Measurements from ENCODE around the gene MYH7. TPM values are rescaled to one million over a fixed set of nuclear protein-coding genes. Genes with fewer than 3 reads are reported as not detected.

Gene MYH7
- polyA plus RNA-seq, 1 of the 3 experiments (the other 2 are of a cell fraction), result not detected

DNA sequence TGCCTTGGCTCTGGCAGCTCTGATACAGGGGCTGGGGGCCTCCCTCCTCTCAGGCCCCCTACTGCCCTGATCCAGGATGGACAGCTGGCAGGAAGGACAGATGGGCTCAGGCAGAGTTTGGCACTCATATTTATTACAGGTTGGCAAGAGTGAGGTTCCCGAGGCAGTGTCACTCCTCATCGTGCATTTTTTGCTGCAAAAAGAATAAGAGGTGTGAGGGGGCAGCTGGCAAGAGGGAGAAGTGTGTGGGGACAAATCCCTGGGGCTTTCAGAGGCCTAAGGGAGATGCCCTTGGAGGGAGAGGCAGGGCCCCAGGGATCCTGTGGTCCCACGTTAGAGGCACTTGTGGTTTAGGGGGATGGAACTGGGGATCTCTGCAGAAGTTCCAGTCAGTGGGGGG, 53.6 kb downstream of the MYH7 start (continued):
- TF ChIP-seq, protein P1, sequence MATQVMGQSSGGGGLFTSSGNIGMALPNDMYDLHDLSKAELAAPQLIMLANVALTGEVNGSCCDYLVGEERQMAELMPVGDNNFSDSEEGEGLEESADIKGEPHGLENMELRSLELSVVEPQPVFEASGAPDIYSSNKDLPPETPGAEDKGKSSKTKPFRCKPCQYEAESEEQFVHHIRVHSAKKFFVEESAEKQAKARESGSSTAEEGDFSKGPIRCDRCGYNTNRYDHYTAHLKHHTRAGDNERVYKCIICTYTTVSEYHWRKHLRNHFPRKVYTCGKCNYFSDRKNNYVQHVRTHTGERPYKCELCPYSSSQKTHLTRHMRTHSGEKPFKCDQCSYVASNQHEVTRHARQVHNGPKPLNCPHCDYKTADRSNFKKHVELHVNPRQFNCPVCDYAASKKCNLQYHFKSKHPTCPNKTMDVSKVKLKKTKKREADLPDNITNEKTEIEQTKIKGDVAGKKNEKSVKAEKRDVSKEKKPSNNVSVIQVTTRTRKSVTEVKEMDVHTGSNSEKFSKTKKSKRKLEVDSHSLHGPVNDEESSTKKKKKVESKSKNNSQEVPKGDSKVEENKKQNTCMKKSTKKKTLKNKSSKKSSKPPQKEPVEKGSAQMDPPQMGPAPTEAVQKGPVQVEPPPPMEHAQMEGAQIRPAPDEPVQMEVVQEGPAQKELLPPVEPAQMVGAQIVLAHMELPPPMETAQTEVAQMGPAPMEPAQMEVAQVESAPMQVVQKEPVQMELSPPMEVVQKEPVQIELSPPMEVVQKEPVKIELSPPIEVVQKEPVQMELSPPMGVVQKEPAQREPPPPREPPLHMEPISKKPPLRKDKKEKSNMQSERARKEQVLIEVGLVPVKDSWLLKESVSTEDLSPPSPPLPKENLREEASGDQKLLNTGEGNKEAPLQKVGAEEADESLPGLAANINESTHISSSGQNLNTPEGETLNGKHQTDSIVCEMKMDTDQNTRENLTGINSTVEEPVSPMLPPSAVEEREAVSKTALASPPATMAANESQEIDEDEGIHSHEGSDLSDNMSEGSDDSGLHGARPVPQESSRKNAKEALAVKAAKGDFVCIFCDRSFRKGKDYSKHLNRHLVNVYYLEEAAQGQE (IDR thresholded peaks at IDR 0.05; ENCODE audit: low read depth, low read length), result no peak
- TF ChIP-seq TCF12 (IDR thresholded peaks at IDR 0.05), result no peak

DNA sequence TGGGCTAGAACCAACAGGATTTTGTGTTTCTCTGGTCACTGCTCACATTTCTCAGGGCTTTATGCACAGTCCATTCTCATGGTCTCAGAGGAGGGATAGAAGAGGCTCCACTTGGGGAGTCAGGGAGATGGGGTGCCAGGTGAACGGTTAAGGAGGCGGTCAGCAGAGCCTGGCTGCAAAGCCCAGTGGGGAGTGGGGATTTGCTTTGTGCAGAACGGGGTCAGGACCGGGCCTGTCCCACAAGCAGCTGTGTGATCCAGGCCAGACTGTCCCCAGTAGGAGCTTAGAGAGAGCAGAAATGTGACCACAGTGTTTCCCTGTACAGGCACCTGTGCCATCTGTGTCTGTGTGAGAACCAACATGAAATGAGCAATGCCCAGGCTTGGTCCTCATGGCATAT, 54.5 kb downstream of the MYH7 start:
- H3K36me3 ChIP-seq (replicated peaks in 1 of 2; ENCODE audit: control insufficient read depth in 1 of 2, insufficient read depth in 2 of 2, low read length in 1 of 2), result no peaks in the 10 kb centered on the region
- DNase-seq, result no peak
- no peak overlapping the region for H3K4me2 ChIP-seq
- H3K9ac ChIP-seq, result no peak overlapping the region
- H3K9me3 ChIP-seq, result no peaks in the 10 kb centered on the region
- peaks cover 0 to 3% of the 10 kb centered on the region in 2 experiments; a peak in 1 of 4 replicates for H3K4me1 ChIP-seq (ENCODE audit: control insufficient read depth in 1 of 2, insufficient read depth in 2 of 2, low read depth in 1 of 2, low read length in 1 of 2)
- CTCF ChIA-PET, result interaction anchor here (0.8 to 8.2 kb wide), 19 partner anchors 9 to 124 kb away, joined by 3 to 179 read pairs (median 5); partner anchors contain the start of genes EFS, PABPN1 and SLC22A17
- H3F3A ChIP-seq (replicated peaks; ENCODE audit: insufficient read depth), result no peaks in the 10 kb centered on the region
- WGBS (ENCODE audit: low lambda C conversion rate), result 32% methylated on average over 3 of the region's 4 CpGs
- no peaks in the 10 kb centered on the region for H3K9me2 ChIP-seq
- H3K79me2 ChIP-seq (ENCODE audit: insufficient read depth), result no peaks in the 10 kb centered on the region
- POLR2A ChIA-PET, result no interaction called here
- TF ChIP-seq RAD21 (IDR thresholded peaks at IDR 0.05; ENCODE audit: low read length), result no peak
- TF ChIP-seq EP300 (IDR thresholded peaks at IDR 0.05; ENCODE audit: borderline replicate concordance in 1 of 2, low read depth in 1 of 2, low read length in 1 of 2), result no peak
- TF ChIP-seq, protein P1 (IDR thresholded peaks at IDR 0.05; ENCODE audit: low read depth, low read length), result no peak
- TF ChIP-seq FOXJ3 (CRISPR knock-in tag; IDR thresholded peaks at IDR 0.05), result no peak
- TF ChIP-seq, protein P2, sequence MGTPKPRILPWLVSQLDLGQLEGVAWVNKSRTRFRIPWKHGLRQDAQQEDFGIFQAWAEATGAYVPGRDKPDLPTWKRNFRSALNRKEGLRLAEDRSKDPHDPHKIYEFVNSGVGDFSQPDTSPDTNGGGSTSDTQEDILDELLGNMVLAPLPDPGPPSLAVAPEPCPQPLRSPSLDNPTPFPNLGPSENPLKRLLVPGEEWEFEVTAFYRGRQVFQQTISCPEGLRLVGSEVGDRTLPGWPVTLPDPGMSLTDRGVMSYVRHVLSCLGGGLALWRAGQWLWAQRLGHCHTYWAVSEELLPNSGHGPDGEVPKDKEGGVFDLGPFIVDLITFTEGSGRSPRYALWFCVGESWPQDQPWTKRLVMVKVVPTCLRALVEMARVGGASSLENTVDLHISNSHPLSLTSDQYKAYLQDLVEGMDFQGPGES (IDR thresholded peaks at IDR 0.05; ENCODE audit: low read depth, low read length), result no peak
- TF ChIP-seq SIN3A (IDR thresholded peaks at IDR 0.05; ENCODE audit: borderline replicate concordance, low read depth, low read length), result no peak
- no peak for TF ChIP-seq MXI1 (IDR thresholded peaks at IDR 0.05; ENCODE audit: low read depth, low read length)
- TF ChIP-seq POLR2AphosphoS5 (IDR thresholded peaks at IDR 0.05; ENCODE audit: low read depth, low read length), result no peak
- TF ChIP-seq, protein P3, sequence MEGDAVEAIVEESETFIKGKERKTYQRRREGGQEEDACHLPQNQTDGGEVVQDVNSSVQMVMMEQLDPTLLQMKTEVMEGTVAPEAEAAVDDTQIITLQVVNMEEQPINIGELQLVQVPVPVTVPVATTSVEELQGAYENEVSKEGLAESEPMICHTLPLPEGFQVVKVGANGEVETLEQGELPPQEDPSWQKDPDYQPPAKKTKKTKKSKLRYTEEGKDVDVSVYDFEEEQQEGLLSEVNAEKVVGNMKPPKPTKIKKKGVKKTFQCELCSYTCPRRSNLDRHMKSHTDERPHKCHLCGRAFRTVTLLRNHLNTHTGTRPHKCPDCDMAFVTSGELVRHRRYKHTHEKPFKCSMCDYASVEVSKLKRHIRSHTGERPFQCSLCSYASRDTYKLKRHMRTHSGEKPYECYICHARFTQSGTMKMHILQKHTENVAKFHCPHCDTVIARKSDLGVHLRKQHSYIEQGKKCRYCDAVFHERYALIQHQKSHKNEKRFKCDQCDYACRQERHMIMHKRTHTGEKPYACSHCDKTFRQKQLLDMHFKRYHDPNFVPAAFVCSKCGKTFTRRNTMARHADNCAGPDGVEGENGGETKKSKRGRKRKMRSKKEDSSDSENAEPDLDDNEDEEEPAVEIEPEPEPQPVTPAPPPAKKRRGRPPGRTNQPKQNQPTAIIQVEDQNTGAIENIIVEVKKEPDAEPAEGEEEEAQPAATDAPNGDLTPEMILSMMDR (IDR thresholded peaks at IDR 0.05), result no peak
- TF ChIP-seq TAF1 (IDR thresholded peaks at IDR 0.05; ENCODE audit: borderline replicate concordance, low read depth, low read length), result no peak
- TF ChIP-seq ELF1 (IDR thresholded peaks at IDR 0.05), result no peak
- no peak for TF ChIP-seq FOXM1 (IDR thresholded peaks at IDR 0.05; ENCODE audit: low read depth)
- TF ChIP-seq, protein P4, sequence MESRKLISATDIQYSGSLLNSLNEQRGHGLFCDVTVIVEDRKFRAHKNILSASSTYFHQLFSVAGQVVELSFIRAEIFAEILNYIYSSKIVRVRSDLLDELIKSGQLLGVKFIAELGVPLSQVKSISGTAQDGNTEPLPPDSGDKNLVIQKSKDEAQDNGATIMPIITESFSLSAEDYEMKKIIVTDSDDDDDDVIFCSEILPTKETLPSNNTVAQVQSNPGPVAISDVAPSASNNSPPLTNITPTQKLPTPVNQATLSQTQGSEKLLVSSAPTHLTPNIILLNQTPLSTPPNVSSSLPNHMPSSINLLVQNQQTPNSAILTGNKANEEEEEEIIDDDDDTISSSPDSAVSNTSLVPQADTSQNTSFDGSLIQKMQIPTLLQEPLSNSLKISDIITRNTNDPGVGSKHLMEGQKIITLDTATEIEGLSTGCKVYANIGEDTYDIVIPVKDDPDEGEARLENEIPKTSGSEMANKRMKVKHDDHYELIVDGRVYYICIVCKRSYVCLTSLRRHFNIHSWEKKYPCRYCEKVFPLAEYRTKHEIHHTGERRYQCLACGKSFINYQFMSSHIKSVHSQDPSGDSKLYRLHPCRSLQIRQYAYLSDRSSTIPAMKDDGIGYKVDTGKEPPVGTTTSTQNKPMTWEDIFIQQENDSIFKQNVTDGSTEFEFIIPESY (IDR thresholded peaks at IDR 0.05; ENCODE audit: borderline replicate concordance, low read depth), result no peak
- no peak for TF ChIP-seq RCOR1 (IDR thresholded peaks at IDR 0.05; ENCODE audit: low read length)
- TF ChIP-seq RFX5 (IDR thresholded peaks at IDR 0.05; ENCODE audit: low read length), result no peak
- H4K20me1 ChIP-seq (ENCODE audit: insufficient read depth), result no peaks in the 10 kb centered on the region
- no peak overlapping the region for H3K4me3 ChIP-seq (ENCODE audit: low read depth in 2 of 2, low read length in 1 of 2)
- H3K27me3 ChIP-seq (ENCODE audit: insufficient read depth), result peaks cover 8% of the 10 kb centered on the region
- H2AFZ ChIP-seq (ENCODE audit: low read depth), result no peak overlapping the region
- no peak overlapping the region for H3K27ac ChIP-seq (ENCODE audit: low read depth in 2 of 2, low read length in 1 of 2)
